ENCODE data around the gene CFAP299.

DNA sequence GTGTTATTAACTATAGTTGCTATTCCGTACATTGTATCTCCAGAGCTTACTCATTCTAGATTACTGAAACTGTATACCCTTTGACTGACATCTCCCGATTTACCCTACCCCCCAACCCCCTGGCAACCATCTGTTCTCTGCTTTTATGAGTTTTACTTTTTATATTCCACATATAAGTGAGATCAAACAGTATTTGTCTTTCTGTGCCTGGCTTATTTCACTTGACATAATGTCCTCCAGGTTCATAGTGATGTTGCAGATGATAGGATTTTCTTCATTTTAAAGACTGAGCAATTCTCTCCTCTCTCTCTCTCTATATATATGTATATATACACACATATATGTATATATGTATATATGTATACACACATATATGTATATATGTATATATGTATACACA lies 54.6 kb downstream of the CFAP299 start:
- TF ChIP-seq, protein P1, sequence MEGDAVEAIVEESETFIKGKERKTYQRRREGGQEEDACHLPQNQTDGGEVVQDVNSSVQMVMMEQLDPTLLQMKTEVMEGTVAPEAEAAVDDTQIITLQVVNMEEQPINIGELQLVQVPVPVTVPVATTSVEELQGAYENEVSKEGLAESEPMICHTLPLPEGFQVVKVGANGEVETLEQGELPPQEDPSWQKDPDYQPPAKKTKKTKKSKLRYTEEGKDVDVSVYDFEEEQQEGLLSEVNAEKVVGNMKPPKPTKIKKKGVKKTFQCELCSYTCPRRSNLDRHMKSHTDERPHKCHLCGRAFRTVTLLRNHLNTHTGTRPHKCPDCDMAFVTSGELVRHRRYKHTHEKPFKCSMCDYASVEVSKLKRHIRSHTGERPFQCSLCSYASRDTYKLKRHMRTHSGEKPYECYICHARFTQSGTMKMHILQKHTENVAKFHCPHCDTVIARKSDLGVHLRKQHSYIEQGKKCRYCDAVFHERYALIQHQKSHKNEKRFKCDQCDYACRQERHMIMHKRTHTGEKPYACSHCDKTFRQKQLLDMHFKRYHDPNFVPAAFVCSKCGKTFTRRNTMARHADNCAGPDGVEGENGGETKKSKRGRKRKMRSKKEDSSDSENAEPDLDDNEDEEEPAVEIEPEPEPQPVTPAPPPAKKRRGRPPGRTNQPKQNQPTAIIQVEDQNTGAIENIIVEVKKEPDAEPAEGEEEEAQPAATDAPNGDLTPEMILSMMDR (IDR thresholded peaks at IDR 0.05; ENCODE audit: insufficient read depth, low read length, poor library complexity, severe bottlenecking), result no peak
- TF ChIP-seq EZH2phosphoT487 (conservative IDR thresholded peaks at IDR 0.05; ENCODE audit: low read length), result no peak
